Esophagus muscularis mucosa (tissue), 4 donors: ENCODE results near the gene SFXN5. TPM values are rescaled to one million over a fixed set of nuclear protein-coding genes. Genes with fewer than 3 reads are reported as not detected.

Experiments used
- DNase-seq: peaks from one replicate; pipeline ENCODE4 v3.0.0-alpha.2; 2017; ENCODE audit errors: extremely low spot score
- H3K27ac ChIP-seq, 4 donors: fragments of 200-600 bp; sonication (generic); replicated peaks in 1 of 4; 1 replicate in 3 of 4; 2 replicates in 1 of 4; pipeline ENCODE4 v1.5.1; 2016 to 2019; ENCODE audit warnings: mild to moderate bottlenecking in 1 of 4
- H3K27me3 ChIP-seq, 4 donors: fragments of 200-600 bp; sonication (generic); one replicate each; pipeline versions ENCODE4 v1.5.1 to v1.6.0; 2016 to 2019
- H3K36me3 ChIP-seq, 4 donors: fragments of 200-600 bp; sonication (generic); one replicate each; pipeline ENCODE4 v1.5.1; 2016 to 2019
- H3K4me1 ChIP-seq, 4 donors: fragments of 200-600 bp; sonication (generic); one replicate each; pipeline ENCODE4 v1.5.1; 2016 to 2019
- H3K4me3 ChIP-seq, 4 donors: fragments of 200-600 bp; sonication (generic); 1 replicate in 2 of 4; 2 replicates in 2 of 4; pipeline ENCODE4 v1.5.1; 2016 to 2019; ENCODE audit warnings: mild to moderate bottlenecking in 4 of 4, moderate library complexity in 1 of 4
- H3K9me3 ChIP-seq, 4 donors: fragments of 200-600 bp; sonication (generic); 1 replicate in 3 of 4; 2 replicates in 1 of 4; pipeline ENCODE4 v1.5.1; 2016 to 2019
- EP300 ChIP-seq: sonication (generic); formaldehyde crosslinking; IDR thresholded peaks from one replicate; pipeline ENCODE4 v1.6.1; 2017; ENCODE audit warnings: antibody characterized with exemption
- POLR2A ChIP-seq: fragments of 450-650 bp; IDR thresholded peaks from one replicate; pipeline ENCODE4 v1.6.1; 2017; ENCODE audit warnings: antibody characterized with exemption, moderate library complexity, mild to moderate bottlenecking, low read depth
- POLR2AphosphoS5 ChIP-seq, 2 donors: sonication (generic); formaldehyde crosslinking; IDR thresholded peaks; one replicate each; pipeline ENCODE4 v1.6.1; 2017; ENCODE audit warnings: antibody characterized with exemption in 2 of 2
- WGBS: methylation state at CpG from one replicate; pipeline ENCODE4 v1.1.5; 2018; 5-methylcytosine and 5-hydroxymethylcytosine counted together
- intact Hi-C: fragments of 100-400 bp; cut with DNase I; formaldehyde crosslinking; loops from one replicate; pipeline ENCODE4 v1.15.1; 2023
- total RNA-seq, 4 donors: library from RNA; depleted of rRNA; stranded (reverse); fragments of >200 nt; gene quantifications; one replicate each; pipeline versions ENCODE4 v1.1.0 to v1.2.1, GENCODE V29; 2016
- TF ChIP-seq, protein P1 (sequence below), 3 experiments: fragments of 200-600 bp in 2 of 3; fragments of 450-650 bp in 1 of 3; sonication (generic) in 2 of 3; IDR thresholded peaks; one replicate each; pipeline ENCODE4 v1.5.1; 2017 to 2019; ENCODE audit warnings: antibody characterized with exemption in 3 of 3, mild to moderate bottlenecking in 2 of 3, moderate library complexity in 1 of 3

Gene SFXN5
- total RNA-seq, 4 donors from 2014 or later: 5.8 to 10.0 (median 6.8) TPM

DNA sequence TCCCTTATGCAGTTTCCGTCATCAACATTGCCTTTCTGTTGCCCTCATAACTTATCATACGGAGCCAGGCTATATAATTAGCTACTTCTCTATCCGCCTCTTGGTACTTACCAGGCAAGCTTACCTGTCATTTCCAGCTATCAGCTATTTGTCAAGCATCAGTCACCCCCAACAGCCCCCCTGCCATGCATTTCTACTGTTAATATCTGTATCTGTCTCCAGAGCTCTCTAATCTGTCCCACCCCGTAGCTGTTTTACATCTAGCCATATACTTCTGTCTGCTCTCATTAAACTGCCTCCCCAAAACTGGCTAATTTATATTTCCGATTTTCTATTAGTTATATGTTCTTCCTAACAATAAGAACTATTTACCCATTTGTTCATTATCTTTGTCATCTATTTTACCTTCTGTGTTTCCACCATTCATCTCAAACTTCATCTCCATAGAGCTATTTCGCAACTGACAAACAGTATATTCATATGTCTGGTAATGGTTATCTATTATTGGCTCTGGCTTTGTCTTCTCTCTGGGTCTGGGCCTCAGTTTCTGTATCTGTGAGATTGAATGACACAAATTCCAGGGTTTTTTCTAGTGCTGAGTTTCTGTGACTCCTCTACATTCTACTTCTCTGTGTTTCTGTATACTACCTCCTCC lies 144.6 kb downstream of the SFXN5 start:
- Histone ChIP-seq H3K4me1 (peaks cover 15 to 24% (median 17%) of the 10 kb centered on the region in 4 donors), H3K27me3 (peaks cover 4 to 95% (median 60%) of the 10 kb centered on the region in 4 donors), H3K27ac (no peak overlapping the region), H3K9me3 (no peaks in the 10 kb centered on the region), H3K4me3 (no peak overlapping the region), H3K36me3 (no peaks in the 10 kb centered on the region)
- 65% methylated on average over 6 of the region's 6 CpGs for WGBS
- intact Hi-C loops: no loop called here
- TF ChIP-seq, protein P1, sequence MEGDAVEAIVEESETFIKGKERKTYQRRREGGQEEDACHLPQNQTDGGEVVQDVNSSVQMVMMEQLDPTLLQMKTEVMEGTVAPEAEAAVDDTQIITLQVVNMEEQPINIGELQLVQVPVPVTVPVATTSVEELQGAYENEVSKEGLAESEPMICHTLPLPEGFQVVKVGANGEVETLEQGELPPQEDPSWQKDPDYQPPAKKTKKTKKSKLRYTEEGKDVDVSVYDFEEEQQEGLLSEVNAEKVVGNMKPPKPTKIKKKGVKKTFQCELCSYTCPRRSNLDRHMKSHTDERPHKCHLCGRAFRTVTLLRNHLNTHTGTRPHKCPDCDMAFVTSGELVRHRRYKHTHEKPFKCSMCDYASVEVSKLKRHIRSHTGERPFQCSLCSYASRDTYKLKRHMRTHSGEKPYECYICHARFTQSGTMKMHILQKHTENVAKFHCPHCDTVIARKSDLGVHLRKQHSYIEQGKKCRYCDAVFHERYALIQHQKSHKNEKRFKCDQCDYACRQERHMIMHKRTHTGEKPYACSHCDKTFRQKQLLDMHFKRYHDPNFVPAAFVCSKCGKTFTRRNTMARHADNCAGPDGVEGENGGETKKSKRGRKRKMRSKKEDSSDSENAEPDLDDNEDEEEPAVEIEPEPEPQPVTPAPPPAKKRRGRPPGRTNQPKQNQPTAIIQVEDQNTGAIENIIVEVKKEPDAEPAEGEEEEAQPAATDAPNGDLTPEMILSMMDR (IDR thresholded peaks at IDR 0.05): no peak
- TF ChIP-seq EP300 (no peak), POLR2A (no peak), POLR2AphosphoS5 (IDR thresholded peaks at IDR 0.05) (no peak)
- no peak for DNase-seq

DNA sequence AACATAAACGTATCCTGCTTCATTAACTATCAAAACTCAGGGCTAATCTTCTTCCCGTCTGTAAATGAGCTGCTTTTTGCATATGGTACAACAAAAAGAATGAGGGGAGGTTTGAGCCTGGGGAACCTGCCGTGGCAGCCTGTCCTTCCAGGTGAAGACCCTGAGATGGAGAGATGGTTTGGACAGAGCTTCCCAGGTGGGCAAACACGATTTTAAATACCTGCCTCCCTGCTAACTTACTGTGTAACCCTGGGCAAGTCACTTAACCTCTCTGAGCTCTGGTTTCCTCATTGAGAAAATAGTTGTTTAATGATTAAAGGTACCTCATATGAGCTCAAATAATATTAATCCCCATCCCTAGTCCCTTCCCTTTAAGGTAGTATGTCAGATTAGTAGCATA lies 145.1 kb downstream of the SFXN5 start:
- no peaks in the 10 kb centered on the region for H3K36me3 ChIP-seq
- TF ChIP-seq POLR2A: no peak
- TF ChIP-seq, protein P1 (IDR thresholded peaks at IDR 0.05): no peak
- TF ChIP-seq POLR2AphosphoS5 (IDR thresholded peaks at IDR 0.05): no peak
- TF ChIP-seq EP300: no peak
- H3K27ac ChIP-seq: no peak overlapping the region
- peaks cover 15 to 24% (median 17%) of the 10 kb centered on the region in 4 donors for H3K4me1 ChIP-seq
- H3K4me3 ChIP-seq: no peak overlapping the region
- 11% methylated on average over 4 of the region's 4 CpGs for WGBS
- no peaks in the 10 kb centered on the region for H3K9me3 ChIP-seq
- intact Hi-C loops: no loop called here
- H3K27me3 ChIP-seq: peaks cover 4 to 95% (median 65%) of the 10 kb centered on the region in 4 donors
- DNase-seq: no peak

DNA sequence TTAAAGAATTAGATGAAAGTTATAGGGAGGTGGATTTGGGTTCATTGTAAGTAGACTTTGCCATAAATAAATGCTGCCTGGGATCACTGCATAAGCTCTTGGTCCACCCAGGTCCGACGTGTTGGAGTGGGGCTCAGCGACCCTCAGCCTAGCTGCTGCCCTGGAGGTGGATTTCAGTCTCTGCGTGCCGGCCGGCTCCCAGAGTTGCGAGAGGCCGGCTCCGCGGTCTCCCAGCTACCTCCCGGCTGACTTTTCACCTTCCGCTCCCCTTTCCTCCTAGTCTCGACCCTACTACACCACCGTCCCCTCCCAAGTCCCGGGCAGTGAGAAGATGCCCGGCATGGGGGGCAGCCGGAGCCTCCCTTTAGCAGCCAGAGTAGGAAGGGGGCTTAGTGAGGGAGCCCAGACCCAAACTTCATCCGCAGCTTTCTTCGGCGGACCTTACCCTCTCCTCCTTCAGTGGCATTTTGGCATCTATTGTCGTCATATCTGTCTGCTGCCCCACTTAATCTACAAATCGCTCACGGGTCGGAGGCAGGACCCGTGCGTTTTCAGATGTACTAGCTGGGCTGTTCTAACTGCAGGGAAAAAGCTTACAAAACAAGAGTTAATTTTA lies 146.1 kb downstream of the SFXN5 start:
- Histone ChIP-seq H3K27me3 (peaks cover 10 to 99% (median 74%) of the 10 kb centered on the region in 4 donors), H3K27ac (no peak overlapping the region), H3K9me3 (no peaks in the 10 kb centered on the region), H3K4me1 (peaks cover 20 to 31% (median 23%) of the 10 kb centered on the region in 4 donors), H3K36me3 (no peaks in the 10 kb centered on the region), H3K4me3 (no peak overlapping the region)
- no peak for TF ChIP-seq EP300
- TF ChIP-seq POLR2A: no peak
- TF ChIP-seq, protein P1 (IDR thresholded peaks at IDR 0.05): no peak
- TF ChIP-seq POLR2AphosphoS5 (IDR thresholded peaks at IDR 0.05): no peak
- no peak for DNase-seq
- intact Hi-C loops: no loop called here
- 12% methylated on average over 25 of the region's 26 CpGs for WGBS

DNA sequence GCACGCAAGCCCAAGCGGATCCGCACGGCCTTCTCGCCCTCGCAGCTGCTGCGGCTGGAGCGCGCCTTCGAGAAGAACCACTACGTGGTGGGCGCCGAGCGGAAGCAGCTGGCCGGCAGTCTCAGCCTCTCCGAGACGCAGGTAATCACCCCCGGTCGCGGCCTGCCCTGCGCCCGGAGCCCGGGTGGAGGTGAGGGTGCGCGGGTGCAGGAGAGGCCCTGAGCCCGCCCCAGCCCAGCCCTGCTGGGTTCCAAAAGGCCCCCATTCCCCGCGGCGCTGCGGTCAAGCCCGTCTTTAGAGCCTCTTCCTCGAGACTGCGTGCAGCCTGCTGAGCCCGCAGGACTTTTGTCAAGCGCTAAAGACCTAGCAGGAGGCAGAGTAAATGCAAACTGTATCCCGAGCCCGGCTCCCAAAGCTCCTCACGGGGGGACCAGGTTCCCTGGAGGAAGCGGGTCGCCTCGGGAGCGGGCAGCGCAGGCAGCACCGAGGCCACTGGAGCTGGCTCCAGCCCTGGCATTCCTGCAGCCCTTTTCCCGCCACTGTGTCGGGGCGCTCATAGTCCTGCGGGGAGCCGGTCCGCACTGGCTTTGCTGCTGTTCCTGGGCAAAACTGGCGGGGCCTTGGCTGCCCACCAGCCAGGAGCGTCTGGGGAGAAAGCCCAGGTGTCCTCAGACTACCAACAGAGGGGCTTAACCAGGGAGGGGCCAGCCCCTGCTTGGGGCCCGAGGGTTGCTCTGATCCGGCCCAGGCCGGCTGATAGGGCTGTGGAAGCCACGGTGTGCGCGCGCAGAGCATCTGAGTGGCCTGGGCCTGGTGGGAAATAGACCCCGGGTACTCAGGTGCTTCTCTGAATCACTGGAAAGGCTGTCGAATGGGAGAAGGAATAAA lies 146.9 kb downstream of the SFXN5 start:
- peaks cover 29 to 40% (median 32%) of the 10 kb centered on the region in 4 donors for H3K4me1 ChIP-seq
- no peaks in the 10 kb centered on the region for H3K36me3 ChIP-seq
- no peak overlapping the region for H3K27ac ChIP-seq
- DNase-seq: no peak
- peaks cover 18 to 100% (median 83%) of the 10 kb centered on the region in 4 donors for H3K27me3 ChIP-seq
- no peaks in the 10 kb centered on the region for H3K9me3 ChIP-seq
- intact Hi-C loops: no loop called here
- H3K4me3 ChIP-seq: peak overlapping the region in 2 of 4 donors; percentile 17 to 21
- WGBS: 6% methylated on average over 18 of the region's 61 CpGs
- TF ChIP-seq EP300 (no peak), POLR2A (no peak)

DNA sequence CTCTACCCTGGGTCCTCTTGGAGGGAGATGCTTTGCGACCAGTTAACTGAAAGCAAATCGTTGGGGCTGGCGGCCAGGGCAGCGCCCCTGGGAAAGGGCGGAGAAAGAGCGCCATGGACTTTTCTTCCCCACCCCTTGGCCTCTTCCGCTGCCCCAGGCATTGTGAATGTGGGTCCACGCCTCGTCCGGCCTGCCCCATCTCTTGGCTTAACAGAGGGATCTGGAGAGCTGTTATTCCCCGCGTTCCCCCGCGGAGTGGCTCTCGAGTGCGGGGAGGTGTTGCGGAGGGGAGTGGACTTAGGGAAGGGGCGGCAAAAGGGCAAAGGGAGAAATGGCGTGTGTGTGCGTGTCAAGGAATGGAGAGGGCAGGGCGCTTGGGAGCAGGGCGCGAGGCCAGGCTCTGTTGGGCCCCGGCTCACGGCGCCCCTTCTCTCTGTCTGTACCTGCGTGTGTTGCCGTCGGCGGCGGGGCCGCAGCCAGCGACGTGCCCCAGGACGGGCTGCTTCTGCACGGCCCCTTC lies 147.6 kb downstream of the SFXN5 start:
- H3K27me3 ChIP-seq: peaks cover 18 to 100% (median 85%) of the 10 kb centered on the region in 4 donors
- TF ChIP-seq POLR2A (no peak), EP300 (no peak), POLR2AphosphoS5 (IDR thresholded peaks at IDR 0.05) (no peak)
- TF ChIP-seq, protein P1 (IDR thresholded peaks at IDR 0.05): no peak
- H3K9me3 ChIP-seq: no peaks in the 10 kb centered on the region
- H3K4me3 ChIP-seq: peak overlapping the region in 2 of 4 donors; percentile 17 to 21
- no peaks in the 10 kb centered on the region for H3K36me3 ChIP-seq
- DNase-seq: no peak
- intact Hi-C loops: no loop called here
- no peak overlapping the region for H3K27ac ChIP-seq
- peaks cover 32 to 45% (median 33%) of the 10 kb centered on the region in 4 donors for H3K4me1 ChIP-seq
- 23% methylated on average over 8 of the region's 36 CpGs for WGBS
